Kidney capillary endothelial cell (primary cell): Measurements from ENCODE around the gene UNK.

ENCODE experiments used
- DNase-seq: peaks from one replicate; pipeline ENCODE4 v3.0.0-alpha.2; 2018; ENCODE audit warnings: low spot score

Gene UNK

GRCh38 chr17:75835654-75835987, 51.0 kb downstream of the UNK start:
- no peak for DNase-seq

- DNase-seq, result no peak
These were observed 52.0 kb downstream of the UNK start for GRCh38 chr17:75836605-75837004.

- no peak for DNase-seq
These were observed 53.3 kb downstream of the UNK start for GRCh38 chr17:75837899-75838298.

- DNase-seq, result no peak
These were observed 53.8 kb downstream of the UNK start for GRCh38 chr17:75838410-75838809.

GRCh38 chr17:75839942-75840798, 55.6 kb downstream of the UNK start:
- no peak for DNase-seq

- DNase-seq, result no peak
These were observed 56.2 kb downstream of the UNK start for GRCh38 chr17:75840799-75841164.

- no peak for DNase-seq
These were observed 57.8 kb downstream of the UNK start for GRCh38 chr17:75842411-75842810.

GRCh38 chr17:75842963-75843576, 58.5 kb downstream of the UNK start:
- DNase-seq, result no peak

GRCh38 chr17:75843577-75844529, 59.2 kb downstream of the UNK start, which contains the start of gene UNC13D:
Gene UNC13D (minus strand): TSS chr17:75844404. CDS start chr17:75844337, 67 bp downstream.
- no peak for DNase-seq

GRCh38 chr17:75844530-75845057, 60.0 kb downstream of the UNK start:
- DNase-seq, result no peak

- DNase-seq, result peak; percentile 78
These were observed 60.6 kb downstream of the UNK start for GRCh38 chr17:75845058-75845711.

GRCh38 chr17:75845933-75846691, 61.5 kb downstream of the UNK start:
- no peak for DNase-seq

GRCh38 chr17:75846692-75847613, 62.3 kb downstream of the UNK start:
- DNase-seq, result no peak

GRCh38 chr17:75847614-75848522, 63.3 kb downstream of the UNK start:
- no peak for DNase-seq

- peak; percentile 68 for DNase-seq
These were observed 64.1 kb downstream of the UNK start for GRCh38 chr17:75848523-75849278.

GRCh38 chr17:75849279-75849646, 64.7 kb downstream of the UNK start:
- DNase-seq, result no peak

- no peak for DNase-seq
These were observed 65.1 kb downstream of the UNK start for GRCh38 chr17:75849724-75850123.
